Measurements from ENCODE around the gene SHB.

The SHB gene

DNA sequence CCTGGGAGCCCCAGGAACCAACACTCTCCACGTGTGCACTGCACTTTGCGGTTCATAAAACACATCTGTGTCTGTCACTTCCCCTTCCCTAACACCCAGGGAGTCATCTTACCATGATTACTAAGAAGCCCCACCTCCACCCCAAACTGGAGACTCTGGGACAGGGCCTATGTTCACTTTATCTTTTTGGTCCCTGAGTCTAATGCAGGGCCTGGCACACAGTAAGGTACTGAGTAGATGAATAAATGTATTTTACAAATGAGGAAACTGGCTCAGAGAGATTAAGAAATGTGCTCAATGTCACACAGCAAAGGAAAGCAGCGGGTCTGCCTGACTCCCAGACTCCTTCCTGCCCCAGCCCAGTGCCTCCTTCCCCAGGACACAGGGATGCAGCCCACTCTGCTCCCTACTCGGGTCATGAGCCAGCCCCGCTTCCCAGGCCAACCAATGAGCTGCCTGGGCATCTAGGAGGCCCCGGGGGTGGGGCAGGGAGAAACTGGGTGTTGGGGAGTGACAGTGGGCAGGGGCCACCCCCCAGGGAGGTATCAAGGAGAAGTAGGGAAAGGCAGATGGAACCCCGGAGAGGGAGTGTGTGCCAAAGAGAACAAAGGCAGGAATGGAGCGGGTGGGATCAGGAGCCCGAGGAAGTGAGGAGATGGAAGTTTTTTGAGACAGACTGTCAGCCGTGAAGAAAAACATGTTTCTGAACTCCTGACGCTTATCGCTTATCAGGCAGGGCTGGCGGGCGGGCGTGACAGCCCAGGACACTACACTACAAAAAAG lies 30.5 kb downstream of the SHB start:
- no peak overlapping the region for H3K4me3 ChIP-seq (ENCODE audit: low read depth, low read length)
- TF ChIP-seq, protein P1, sequence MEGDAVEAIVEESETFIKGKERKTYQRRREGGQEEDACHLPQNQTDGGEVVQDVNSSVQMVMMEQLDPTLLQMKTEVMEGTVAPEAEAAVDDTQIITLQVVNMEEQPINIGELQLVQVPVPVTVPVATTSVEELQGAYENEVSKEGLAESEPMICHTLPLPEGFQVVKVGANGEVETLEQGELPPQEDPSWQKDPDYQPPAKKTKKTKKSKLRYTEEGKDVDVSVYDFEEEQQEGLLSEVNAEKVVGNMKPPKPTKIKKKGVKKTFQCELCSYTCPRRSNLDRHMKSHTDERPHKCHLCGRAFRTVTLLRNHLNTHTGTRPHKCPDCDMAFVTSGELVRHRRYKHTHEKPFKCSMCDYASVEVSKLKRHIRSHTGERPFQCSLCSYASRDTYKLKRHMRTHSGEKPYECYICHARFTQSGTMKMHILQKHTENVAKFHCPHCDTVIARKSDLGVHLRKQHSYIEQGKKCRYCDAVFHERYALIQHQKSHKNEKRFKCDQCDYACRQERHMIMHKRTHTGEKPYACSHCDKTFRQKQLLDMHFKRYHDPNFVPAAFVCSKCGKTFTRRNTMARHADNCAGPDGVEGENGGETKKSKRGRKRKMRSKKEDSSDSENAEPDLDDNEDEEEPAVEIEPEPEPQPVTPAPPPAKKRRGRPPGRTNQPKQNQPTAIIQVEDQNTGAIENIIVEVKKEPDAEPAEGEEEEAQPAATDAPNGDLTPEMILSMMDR (IDR thresholded peaks at IDR 0.05; ENCODE audit: low read depth, low read length, missing control alignments), result no peak
- in situ Hi-C loops (cut with HindIII; ENCODE audit: low sequenced_read_pairs), result no loop called here

DNA sequence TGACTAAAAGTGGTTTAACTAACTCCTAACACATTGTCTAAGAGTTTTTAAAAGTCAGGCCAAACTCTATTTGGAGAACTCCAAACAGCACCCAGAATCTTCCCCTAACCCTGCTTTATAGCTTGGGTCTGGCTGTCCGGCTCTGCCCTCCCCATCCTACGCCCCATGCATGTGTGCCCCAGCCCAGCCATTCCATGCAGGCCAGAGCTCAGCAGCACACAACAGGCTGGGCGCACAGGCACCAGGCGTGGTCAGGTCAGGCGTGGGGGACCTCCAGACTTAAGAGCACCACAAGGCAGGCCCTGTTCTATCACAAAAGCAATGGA lies 31.1 kb downstream of the SHB start:
- DNase-seq (ENCODE audit: low read depth), result no peak
- TF ChIP-seq, protein P1 (IDR thresholded peaks at IDR 0.05; ENCODE audit: low read depth, low read length, missing control alignments), result no peak
- H3K4me3 ChIP-seq (ENCODE audit: low read depth, low read length), result no peak overlapping the region
- in situ Hi-C loops (cut with HindIII; ENCODE audit: low sequenced_read_pairs), result no loop called here

More for the DNA sequence above, 30.5 kb downstream of the SHB start:
- DNase-seq (ENCODE audit: low read depth), result no peak

DNA sequence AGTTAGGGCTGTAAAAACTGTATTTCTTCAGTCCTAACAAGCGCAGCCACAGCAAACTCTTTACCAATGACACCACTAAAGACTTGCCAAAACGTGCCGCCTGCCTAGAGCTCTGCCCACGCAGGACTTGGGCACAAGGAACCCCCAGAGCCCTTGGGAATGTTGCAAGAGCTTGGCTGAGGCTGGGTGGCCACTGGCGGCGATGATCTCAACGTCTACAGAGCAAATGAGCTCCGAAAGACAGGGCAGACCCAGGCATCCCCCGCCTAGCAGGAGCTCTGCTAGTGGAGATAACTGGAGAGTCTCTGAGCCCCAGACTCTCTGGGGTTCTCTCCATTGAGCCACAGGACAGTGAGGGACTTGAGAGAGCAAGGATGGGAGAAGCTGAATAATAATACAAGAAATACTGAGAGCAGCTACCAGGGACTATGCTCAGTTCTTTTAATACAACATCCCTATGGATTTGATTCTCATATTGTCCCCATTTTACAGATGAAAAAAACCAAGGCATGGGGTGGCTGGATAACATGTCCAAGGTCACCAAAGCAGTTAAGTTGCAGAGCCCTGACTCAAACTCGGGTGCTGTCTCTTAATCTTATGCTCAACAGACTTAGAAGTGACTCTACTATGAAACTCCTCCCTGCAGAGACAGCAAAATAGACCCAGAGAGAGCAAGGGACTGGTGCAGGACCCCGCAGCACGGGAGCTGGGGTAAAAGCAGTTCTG lies 32.5 kb downstream of the SHB start:
- in situ Hi-C loops (cut with HindIII; ENCODE audit: low sequenced_read_pairs), result no loop called here
- TF ChIP-seq, protein P1 (IDR thresholded peaks at IDR 0.05; ENCODE audit: low read depth, low read length, missing control alignments), result no peak
- no peak overlapping the region for H3K4me3 ChIP-seq (ENCODE audit: low read depth, low read length)
- DNase-seq (ENCODE audit: low read depth), result no peak

DNA sequence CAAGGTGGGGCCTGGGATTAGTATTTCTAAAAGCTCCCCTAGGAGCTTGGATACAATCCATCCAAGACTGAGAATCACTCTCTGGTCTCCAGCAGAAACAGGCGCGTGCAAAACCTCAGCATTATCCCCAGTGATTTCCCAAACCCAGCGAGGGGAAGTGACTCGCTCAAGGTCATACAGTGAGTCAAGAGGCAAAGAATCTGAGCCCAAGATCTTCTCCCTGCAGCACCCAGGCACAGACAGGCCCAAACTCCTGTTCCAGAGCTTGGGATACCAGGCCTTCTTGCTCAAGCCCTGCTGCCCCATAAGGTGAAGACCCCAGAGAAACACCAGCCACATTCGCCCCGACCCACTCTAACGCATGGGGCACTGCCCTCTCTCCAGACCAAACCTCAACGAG lies 33.2 kb downstream of the SHB start:
- DNase-seq (ENCODE audit: low read depth), result no peak
- in situ Hi-C loops (cut with HindIII; ENCODE audit: low sequenced_read_pairs), result no loop called here
- H3K4me3 ChIP-seq (ENCODE audit: low read depth, low read length), result no peak overlapping the region
- TF ChIP-seq, protein P1 (IDR thresholded peaks at IDR 0.05; ENCODE audit: low read depth, low read length, missing control alignments), result no peak

DNA sequence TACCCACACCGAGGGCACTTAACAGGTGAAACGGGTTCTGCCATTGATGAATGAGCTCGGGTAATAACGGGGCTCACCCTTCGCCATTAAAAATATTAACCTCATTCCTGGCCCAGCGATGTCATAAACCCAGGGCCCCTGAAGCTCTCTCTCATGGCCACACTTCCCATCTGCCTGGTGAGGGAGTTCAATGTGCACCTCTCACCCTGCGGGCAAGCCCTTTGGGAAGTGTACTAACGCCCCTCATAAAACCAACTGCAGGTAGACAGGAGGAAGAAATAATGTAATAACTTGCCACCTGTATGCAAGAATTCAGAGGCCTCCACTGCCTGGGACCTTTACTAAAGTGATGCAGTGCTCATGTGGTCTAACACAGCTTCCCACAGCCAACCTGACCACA lies 35.1 kb downstream of the SHB start:
- TF ChIP-seq, protein P1 (IDR thresholded peaks at IDR 0.05; ENCODE audit: low read depth, low read length, missing control alignments), result no peak
- in situ Hi-C loops (cut with HindIII; ENCODE audit: low sequenced_read_pairs), result no loop called here
- DNase-seq (ENCODE audit: low read depth), result no peak
- H3K4me3 ChIP-seq (ENCODE audit: low read depth, low read length), result no peak overlapping the region

DNA sequence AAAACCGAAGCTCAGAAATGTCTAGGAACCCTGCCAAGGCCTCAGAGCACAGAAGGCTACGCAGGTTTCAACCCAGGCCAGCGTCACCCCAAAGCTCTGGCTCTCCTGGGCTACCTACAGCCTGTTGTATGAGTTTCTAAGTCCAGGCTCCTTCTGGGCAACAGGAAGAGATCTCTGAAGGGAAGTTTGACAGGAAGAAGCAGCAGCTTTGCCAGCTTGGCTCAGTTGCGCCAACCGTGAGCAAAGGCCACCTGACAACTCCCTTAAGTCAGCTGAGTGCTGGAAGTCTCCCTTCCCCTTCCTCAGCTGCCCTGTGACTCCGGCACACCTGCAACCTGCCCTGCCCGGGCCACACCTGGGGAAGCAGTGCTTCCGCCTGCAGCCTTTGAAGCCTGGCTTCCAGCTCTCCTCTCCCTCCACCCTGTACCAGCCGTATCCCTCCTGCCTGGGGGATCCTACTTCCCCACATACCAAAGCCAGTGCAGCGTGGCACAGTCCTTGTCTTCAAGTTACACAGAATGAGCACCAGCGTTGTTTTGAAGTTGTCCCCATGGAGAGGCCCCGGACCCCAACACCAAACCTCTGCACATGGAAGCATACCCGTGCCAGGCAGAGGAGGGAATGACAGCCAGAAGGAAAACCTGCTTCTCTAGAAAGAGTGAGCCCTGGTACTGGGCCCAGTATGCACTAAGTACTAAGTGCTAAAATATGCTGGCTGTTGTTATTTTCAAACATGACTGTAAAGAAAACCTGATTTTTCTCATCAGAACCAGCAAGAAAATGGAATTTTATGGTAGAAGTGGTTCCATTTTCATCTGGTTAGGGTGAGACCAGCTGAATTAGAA lies 36.5 kb downstream of the SHB start:
- in situ Hi-C loops (cut with HindIII; ENCODE audit: low sequenced_read_pairs), result no loop called here
- no peak for DNase-seq (ENCODE audit: low read depth)
- no peak overlapping the region for H3K4me3 ChIP-seq (ENCODE audit: low read depth, low read length)
- TF ChIP-seq, protein P1 (IDR thresholded peaks at IDR 0.05; ENCODE audit: low read depth, low read length, missing control alignments), result no peak
